Raji (cell line): Measurements from ENCODE around the gene CDH16.

Experiments
- POLR2A ChIP-seq: IDR thresholded peaks from 2 replicates; pipeline ENCODE4 v1.6.1; 2011; ENCODE audit warnings: low read depth, low read length, control low read depth; ENCODE audit not compliant: insufficient read depth

Gene CDH16

DNA sequence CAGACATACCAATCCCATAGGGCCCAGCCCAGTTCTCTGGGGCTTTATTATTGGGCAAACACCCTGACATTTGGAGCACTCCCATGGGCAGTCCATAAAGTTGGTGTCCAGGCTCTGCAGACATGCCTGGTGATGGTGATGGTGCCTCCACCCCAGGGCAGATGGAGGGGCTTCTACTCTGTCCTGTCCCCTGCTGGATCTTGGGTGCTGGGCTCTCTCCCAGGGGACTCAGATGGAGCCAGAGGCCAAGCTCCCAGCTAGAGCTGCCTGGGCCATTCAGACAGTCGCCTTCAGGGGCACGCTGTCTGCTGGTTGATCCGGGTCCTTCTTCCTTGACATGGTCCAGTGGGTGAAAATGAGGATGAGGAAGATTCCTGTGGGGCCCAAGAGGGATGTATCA is 10.6 kb downstream of the CDH16 start:
- TF ChIP-seq POLR2A: no peak

DNA sequence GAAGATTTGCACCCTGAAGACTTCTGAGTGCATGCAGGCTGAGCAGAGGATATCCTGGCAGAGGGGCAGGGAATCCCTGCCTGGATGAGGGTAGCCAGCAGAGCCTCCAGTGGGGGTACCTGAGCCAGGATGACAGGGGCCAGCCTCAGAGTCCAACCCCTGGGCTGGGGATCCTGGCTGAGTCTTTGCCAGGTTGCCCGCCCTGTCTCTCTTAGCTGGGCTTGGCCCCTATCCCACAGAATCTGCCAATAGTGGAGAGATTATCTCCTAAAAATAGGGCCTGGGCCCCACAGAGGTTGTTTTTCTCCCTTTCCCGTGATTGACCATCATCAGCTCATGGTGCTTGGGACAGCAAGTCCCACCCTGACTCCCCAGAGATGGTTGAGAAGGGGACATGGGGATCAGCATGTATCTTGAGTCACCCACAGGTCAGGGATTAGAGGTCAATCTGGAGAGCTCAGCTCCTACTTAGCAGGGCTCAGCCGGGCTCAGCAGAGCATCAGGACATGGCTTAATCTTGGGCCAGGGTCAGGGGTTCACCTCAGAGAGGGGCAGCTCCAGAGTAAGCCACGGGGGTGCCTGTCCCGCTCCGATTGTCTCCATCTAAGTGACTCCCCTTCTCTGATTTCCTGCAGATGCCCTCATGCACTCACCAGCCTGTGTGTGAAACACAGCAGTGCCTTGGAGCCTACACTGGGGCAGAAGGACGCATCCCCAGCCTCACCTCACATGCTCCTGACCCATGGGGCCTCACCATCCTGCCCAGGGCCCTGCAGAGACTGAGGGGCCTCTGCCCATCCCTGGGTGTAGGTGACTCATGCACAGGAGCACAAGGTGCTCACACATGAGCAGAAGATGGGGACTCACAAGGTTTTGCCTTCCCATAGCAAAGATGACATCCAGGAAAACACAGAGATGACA is 11.5 kb downstream of the CDH16 start:
- TF ChIP-seq POLR2A: no peak

DNA sequence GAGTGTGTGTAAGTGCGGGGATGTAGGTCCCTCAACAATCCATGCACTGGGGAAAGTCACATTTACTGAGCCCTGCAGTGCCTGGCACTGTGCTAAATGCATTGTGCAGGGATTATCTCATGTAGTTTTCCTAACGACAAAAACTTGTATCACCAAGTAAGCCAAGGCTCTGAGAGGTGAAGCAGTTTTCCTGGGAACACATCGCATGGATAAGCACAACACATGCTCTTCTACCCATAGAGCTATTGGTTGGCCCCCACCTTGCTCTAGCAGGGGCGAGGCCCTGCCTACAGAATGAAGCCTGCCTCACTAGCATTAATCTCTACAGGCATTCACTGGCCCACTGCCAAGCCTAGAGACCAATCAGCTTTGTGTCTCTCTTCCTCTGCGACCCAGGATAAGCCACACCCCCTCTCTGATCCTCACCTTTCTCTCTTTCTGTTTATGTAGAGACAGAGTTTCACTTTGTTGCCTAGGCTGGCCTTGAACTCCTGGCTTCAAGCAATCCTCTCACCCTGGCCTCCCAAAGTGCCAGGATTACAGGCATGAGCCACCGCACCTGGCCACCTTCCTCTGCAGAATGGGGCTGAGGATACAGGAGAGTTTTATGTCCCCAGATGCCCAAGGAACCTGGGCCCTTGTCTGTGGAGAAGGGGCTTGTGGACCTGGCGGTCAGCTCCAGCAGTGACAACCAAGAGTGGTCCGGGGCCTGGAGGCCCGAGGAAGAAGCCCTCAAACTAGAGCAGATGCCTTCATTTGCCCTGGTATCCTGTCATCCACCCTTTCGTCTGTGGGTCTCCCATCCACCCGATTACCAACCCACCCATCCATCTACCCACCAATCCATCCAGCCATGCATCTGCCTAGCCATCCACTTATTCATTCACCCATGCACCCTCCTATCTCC is 12.8 kb downstream of the CDH16 start:
- no peak for TF ChIP-seq POLR2A

DNA sequence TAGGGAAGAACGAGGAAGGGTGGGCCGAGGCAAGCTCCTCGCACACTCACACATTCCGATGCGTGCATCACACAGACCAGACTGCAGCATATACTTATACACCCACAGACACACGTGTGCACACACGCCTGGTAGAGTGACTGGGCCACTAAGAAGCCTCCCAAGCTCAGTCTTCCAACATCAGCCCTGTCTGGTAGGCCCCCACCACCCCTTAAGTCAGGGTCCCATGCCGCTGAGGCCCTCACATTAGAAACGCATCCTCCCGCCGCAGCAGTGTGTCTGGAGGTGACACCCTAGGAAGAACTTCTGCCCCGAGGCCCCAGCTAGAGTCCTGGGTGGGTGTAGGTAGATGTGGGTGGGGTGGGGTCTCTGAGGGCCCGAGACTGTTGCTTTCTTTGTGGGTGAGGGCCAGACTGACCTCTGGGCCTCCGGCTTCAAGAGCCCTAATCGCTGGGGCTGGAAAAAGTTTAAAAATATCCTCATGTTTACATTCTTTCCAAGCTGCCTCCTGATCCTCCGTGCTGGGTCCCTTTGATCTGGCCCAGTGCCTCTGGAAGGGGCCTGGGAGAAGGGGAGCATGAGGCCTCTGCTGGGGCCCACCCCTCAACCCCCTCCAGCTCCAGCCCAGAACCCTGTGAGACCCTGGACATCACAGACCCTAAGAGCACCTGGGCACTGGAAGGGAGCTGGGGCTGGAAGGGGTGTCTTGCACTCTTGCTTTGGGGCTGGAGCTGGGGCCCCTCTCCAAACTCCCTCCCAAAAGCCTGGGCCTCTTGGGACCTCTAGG is 13.6 kb downstream of the CDH16 start:
- TF ChIP-seq POLR2A: no peak

DNA sequence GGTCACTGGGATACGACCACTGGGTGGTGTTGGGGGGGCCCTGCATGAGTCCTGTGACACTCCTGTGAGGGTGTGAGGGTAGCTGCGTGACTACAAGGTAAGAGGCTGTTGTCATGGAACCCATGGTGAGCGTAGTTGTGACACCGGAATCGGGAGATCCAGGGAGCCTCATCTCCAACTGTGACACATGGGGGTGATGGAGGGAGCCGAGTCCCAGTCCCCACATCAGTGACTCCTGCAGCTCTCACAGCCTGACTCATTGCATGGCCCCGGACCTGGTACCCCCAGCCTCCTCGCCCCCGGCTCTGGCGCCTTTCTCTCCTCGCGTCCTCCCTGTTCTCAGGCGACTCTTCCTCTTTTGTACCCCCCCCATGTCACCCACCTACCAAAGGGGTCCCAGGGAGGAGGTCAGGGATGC is 14.2 kb downstream of the CDH16 start:
- TF ChIP-seq POLR2A: no peak

DNA sequence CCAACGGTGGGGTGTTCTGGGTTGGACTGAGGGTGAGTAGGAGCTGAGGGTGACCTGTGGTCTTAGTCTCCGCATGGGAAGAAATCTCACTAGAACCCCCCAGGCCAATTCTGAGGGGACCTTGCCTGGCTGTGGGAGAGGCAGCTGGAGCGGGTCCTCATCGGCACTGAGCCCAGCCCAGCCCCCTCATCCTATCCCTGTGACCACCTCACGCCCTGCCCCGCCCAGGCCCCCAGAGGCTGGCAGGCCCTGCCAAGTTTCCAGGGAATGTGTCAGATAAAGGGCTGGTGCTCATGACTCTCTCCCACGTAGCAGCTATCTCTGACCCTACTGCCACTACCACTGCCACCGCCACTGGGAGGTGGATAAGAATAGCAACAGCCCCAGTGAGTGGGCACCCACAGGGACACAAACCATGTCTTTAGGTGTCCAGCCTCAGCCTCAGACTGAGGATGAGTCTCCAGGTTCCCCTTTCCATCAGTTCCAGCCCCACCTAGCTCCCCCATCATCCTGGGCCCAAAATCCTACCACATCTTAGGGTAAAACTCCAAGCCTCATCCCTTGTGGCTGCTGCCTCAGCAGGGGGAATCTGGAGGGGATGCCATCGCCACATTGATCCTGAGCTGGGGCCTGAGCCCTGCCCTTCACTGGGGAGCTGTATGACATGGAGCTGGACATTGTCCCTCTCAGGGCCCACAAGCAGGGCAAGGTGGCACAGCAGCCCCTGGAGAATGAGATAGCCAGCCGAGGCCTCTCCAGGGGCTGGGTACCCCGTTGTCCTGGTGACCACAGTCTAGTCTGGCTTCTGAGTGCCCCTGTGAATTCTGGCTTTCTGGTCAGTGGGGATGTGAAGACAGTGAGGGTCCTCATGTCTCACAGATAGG is 14.9 kb downstream of the CDH16 start:
- no peak for TF ChIP-seq POLR2A

DNA sequence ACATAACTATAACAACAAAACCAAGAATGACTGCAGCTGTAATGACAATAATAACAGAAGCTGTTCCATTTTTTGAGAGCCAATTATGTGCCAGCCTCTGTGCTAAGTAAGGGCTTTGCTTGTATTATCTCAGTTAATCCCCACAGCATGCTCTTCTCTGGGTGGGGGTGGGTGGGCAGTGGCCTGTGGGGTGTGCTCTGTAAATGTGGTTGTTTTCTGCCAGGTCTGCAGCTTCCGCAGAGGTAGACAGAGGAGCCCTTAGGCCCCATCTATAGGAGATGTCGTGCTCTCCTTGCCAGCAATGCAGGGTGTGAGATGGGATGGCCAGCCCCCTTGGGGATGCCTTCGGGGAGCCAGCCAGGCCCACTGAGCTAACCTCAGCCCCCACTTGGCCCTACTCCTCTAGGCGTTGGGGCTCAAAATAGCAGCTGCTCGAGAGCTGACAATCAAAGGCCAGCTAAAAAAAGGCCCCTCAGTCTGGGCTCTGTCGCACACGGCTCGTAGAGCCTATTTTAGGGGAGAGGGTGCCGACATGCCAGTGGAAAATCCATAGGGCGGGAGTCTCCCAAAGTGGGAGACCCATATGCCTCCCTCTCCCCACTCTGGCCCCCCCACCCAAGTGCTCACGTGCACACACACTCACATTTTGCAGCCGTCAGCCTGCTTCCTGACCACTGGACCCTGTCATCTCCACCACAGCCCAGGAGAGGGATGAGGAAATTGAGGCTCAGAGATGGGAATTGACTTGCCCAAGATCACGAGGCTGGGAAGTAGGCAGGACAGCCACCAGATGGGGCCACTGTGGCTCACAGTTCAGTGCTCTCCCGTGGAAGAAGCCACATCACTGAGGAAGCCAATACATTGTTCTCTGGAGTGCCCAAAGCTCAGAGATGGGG is 15.8 kb downstream of the CDH16 start:
- no peak for TF ChIP-seq POLR2A

DNA sequence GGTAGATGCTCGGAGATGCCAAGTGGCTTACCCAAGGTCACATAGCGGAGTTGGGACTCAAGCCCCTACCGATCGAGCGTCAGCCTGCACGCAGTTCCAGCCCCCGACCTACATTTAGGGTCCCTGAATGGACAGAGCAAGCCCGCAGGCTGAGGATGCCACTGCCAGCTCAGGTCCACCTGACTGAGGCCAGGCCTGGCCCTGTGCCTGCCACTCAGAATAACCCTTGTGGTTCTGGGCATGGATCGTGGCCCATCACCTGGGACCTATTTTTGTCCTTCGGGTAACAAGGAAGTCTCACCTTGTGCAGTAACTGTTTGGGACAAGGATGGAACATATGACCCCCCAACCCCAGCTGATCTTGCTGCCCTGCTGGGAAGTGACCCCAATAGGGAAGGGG is 17.1 kb downstream of the CDH16 start:
- TF ChIP-seq POLR2A: no peak

DNA sequence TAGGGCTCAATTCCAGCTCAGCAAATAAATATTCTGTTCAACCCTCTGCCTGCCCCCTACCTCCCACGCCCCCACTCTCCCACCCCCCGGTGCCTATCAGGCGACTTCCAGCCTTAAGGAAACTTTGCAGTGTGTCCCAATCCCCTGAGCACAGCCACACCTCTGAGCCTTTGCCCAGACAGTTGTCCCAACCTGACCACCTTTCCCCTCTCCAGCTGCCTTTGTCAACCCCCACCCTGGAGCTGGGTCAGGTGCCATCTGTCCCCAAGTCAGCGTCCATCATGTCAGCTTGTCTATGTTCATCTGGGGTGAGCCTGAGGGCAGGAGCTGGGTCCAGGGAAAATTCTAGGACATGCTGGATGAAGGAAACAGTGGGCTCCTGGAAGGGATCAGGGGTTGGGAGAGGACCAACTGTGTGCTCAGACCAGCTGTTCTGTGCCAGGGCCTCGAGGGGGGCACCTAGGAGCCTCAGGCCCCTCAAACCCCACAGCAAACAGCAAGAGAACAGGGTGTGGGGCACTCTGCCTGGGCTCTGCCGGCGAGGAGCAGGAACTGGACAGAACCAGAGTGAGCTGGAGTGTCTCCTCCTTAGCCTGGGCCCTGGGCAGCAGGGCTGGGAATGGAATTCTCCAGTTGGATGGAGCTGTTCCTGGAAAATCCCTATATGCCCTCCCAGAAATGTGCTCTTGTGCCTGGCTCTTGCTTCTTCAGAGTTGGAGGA is 17.8 kb downstream of the CDH16 start:
- no peak for TF ChIP-seq POLR2A

DNA sequence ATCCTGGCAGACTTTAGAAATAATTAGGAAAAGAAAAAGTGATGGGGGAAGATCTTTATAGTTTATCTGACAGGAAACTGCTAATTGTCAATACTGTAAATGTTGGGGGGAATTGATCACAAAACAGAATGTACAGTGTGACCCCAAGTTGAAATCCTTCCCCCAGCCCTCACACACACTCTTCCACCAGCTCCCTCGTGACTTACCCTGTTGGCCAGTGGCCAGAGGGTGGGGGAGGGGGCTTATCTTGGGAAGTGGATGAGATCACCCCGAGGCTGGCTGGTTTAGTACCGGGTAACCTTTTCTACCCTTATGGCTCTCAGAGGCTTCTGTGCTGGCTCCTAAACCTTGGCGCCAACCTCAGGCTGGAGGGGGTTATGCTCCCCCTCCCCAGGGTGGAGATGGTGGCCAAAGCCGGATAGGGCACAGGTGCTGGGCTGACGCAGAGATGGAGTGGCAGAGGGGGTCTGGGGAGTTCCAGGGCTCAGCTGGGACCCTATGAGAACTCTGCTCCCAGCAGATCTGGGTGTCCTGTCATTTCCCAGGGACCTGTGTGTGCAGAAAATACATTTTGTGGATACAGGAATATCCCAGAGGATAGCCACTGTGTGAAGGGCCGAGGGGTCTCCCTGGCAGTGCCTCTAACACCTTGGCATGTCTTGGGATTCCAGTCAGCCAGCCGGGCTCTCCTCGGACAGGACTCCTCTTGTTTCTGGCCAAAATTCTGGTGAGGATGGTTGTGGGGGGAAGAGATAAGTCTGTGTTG is 18.6 kb downstream of the CDH16 start:
- no peak for TF ChIP-seq POLR2A

DNA sequence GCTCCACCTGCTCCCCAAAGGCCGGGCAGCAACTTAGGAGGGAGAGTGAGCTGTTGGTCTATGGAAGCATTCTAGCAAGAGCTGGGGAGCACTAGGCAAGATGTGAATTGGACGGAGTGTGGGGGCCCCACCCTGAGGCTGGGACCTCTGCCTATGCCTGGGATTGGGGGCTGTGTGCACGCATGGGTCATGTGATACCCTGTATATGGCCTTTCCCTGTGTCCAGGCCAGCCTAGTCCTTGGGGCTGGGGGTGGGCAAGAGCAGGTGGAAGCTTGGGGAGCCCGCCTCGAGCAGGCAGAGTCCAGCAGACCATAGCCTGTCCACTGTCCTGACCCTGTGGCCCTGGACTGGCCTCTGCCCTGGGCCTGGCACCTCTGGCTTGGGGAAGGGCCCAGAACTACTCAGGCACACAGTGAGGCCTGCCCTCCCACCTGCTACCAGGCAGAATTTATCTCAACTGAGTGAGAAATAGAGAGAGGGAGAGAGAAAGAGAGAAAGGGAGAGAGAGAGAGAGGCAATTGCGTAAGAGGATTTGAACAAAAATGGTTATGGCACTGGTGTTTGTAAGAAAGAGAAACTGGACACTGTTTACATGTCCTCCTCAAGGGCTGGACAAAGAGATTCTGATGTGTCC is 19.3 kb downstream of the CDH16 start:
- TF ChIP-seq POLR2A: no peak
